Activated naive CD4-positive, alpha-beta T cell (primary cell): Measurements from ENCODE around the gene PRX.

ENCODE experiments used
- DNase-seq, 4 experiments: peaks; one replicate each; lab custom pipeline; 2025; lab: John Stamatoyannopoulos, UW

PRX gene

GRCh38 chr19:40365613-40366401 is 47.4 kb downstream of the PRX start:
- DNase-seq: peak in 2 of 4 experiments; percentile 13 to 17

DNA sequence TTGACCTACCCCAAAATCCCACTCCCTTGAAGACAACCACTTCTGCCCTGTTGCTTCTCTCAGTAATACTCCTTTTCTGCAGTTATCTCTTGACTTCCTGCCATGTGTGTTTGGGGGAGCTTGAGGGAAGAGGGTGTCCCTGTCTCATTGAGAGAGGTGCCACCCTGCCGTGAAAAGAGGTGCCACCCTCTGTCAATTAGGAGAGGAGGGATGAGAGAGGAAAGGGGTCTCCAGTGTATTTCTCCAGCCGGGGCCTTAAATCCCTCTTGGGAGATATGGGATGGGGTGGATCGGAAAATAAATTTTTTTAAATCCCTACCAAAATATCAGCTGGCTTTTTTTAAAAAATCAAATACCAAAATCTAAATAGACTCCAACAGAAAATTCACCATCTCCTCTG is 48.2 kb downstream of the PRX start:
- no peak for DNase-seq

GRCh38 chr19:40363069-40363468 is 50.1 kb downstream of the PRX start:
- DNase-seq: no peak

GRCh38 chr19:40362160-40362559 is 51.0 kb downstream of the PRX start:
- DNase-seq: no peak

- no peak for DNase-seq
These were observed 52.4 kb downstream of the PRX start for GRCh38 chr19:40360708-40361241.

GRCh38 chr19:40360020-40360707 is 53.0 kb downstream of the PRX start:
- DNase-seq: no peak

- DNase-seq: no peak
These were observed 54.4 kb downstream of the PRX start for GRCh38 chr19:40358773-40359172.

- no peak for DNase-seq
These were observed 55.5 kb downstream of the PRX start for GRCh38 chr19:40357640-40358039.

DNA sequence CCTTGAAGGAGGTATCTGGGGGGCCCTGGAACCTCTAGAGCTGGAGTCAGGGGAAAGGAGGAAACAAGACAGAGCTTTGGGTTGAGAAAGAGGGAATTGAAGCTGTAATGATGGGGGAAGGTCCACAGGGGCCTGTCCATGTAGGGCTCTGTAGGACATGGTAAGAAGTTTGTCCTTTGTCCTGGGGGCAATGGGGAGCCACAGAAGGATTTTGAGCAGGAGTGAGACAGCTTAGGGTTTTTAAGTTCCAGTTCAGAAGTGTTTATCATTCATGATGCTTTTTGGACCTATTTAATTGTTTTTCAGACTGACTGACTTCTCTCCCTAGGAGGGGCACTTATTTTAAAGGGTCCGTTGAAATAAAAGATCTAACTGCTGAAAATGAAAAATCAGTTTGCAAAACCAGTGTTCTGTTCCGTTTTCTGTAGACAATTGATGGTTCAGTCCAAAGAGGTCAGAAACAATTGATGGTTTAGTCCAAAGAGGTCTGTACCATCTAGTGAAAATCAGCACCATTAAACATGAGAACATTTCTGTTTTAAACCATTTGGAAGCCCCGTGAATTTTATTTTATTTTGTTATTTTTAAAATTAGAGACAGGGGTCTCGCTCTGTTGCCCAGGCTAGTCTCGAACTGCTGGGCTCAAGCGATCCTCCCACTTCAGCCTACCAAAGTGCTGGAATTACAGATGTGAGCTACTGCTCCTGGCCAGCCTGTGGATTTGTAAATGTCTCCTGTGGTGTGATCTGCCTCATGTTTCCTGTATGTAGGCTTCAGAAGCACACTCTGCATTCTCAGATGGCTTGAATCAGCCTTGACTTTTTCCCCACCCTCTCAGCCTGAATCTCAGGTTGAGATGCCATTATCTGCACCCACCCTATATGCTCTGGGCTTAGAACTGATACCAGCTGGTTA is 56.2 kb downstream of the PRX start:
- no peak for DNase-seq

GRCh38 chr19:40355975-40356680 is 57.0 kb downstream of the PRX start:
- DNase-seq: no peak

DNA sequence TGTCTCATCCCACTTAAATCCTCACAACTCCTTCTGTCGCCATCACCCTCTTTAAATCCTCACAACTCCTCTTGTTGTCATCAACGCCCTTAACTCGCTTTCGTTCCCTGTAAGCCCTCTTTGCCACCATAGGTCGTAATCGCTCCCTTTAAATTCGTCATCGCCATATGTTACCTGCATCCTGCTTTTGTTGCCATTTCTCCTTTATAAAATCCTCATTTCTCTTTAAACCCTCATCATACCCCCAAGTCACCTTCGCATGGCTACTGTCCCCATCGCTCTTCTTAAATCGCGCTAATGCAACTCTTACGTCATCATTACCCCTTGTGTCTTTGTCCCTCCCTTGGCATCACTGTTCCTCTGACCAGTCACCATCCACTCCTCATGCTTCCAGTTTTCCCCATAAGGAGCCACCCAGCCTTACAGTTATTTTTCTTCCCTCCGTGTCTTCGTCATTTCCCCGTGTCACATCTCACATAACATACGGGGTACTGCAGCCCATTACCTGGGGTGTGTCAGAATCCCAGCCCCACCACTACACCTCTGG is 64.1 kb downstream of the PRX start:
- no peak for DNase-seq

- DNase-seq: peak; percentile 90 to 97 (median 97)
These were observed 64.9 kb downstream of the PRX start, which contains the start of the genes C19orf47 and PLD3 for GRCh38 chr19:40348125-40348913. Gene C19orf47, minus strand, starts transcription at chr19:40348397. Its CDS starts 6,540 bp downstream, at chr19:40341857. Gene PLD3, plus strand, starts transcription at chr19:40348695. Its CDS starts 17,789 bp downstream, at chr19:40366484.

DNA sequence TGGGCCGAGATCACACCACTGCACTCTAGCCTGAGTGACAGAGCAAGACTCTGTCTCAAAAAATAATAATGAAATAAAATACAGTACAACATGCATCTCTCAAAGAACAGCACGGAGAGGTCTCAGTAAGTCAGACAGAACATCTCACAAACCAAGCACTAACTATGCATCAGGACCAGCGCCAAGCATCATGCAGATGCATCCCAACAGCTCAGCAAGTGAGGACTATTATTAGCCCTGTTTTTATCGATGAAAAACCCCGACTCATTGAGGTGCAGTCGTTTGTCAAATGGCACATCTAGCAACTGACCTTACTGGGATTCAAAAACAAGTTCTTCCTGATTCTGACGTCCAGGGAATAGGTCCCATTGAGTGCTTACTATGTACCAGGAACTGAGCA is 68.8 kb downstream of the PRX start:
- DNase-seq: no peak
